Gastrocnemius medialis (tissue), 4 donors: Measurements from ENCODE around the gene SH3BP4.

Experiments
- CTCF ChIP-seq, 5 experiments: fragments of 450-650 bp in 3 of 5; fragments of 200-600 bp in 2 of 5; sonication (generic) in 2 of 5; IDR thresholded peaks in 4 of 5; conservative IDR thresholded peaks in 1 of 5; 1 replicate in 4 of 5; 2 replicates in 1 of 5; pipeline ENCODE4 v1.5.1; 2016 to 2019; ENCODE audit warnings: antibody characterized with exemption in 5 of 5, mild to moderate bottlenecking in 3 of 5, moderate library complexity in 3 of 5
- POLR2A ChIP-seq, 2 donors: fragments of 450-650 bp; IDR thresholded peaks; one replicate each; pipeline ENCODE4 v1.6.1; 2017; ENCODE audit warnings: antibody characterized with exemption in 2 of 2, mild to moderate bottlenecking in 2 of 2, moderate library complexity in 2 of 2

- no peak for TF ChIP-seq CTCF (IDR thresholded peaks at IDR 0.05 in 4 of 5, conservative IDR thresholded peaks at IDR 0.05 in 1 of 5)
- no peak for TF ChIP-seq POLR2A (IDR thresholded peaks at IDR 0.05)
Observed at GRCh38 chr2:235048549-235048948, 96.7 kb downstream of the SH3BP4 start.
